Measurements from ENCODE around the gene KCNQ1OT1.

KCNQ1OT1 gene

GRCh38 chr11:2741006-2741376, 41.2 kb upstream of the KCNQ1OT1 start:
- H3K4me3 ChIP-seq (ENCODE audit: low read depth, low read length): no peak overlapping the region
- no peak for DNase-seq (ENCODE audit: low read depth)
- no peak for TF ChIP-seq CTCF (conservative IDR thresholded peaks at IDR 0.05; ENCODE audit: low read depth, low read length)

GRCh38 chr11:2740275-2740940, 40.6 kb upstream of the KCNQ1OT1 start:
- H3K4me3 ChIP-seq (ENCODE audit: low read depth, low read length): no peak overlapping the region
- no peak for DNase-seq (ENCODE audit: low read depth)
- no peak for TF ChIP-seq CTCF (conservative IDR thresholded peaks at IDR 0.05; ENCODE audit: low read depth, low read length)

- no peak overlapping the region for H3K4me3 ChIP-seq (ENCODE audit: low read depth, low read length)
- TF ChIP-seq CTCF (conservative IDR thresholded peaks at IDR 0.05; ENCODE audit: low read depth, low read length): no peak
- DNase-seq (ENCODE audit: low read depth): no peak
Observed at GRCh38 chr11:2739531-2740274, 39.9 kb upstream of the KCNQ1OT1 start.

GRCh38 chr11:2738551-2739431, 39.0 kb upstream of the KCNQ1OT1 start:
- TF ChIP-seq CTCF (conservative IDR thresholded peaks at IDR 0.05; ENCODE audit: low read depth, low read length): no peak
- DNase-seq (ENCODE audit: low read depth): no peak
- H3K4me3 ChIP-seq (ENCODE audit: low read depth, low read length): no peak overlapping the region

- TF ChIP-seq CTCF (conservative IDR thresholded peaks at IDR 0.05; ENCODE audit: low read depth, low read length): no peak
- H3K4me3 ChIP-seq (ENCODE audit: low read depth, low read length): no peak overlapping the region
- DNase-seq (ENCODE audit: low read depth): no peak
Observed at GRCh38 chr11:2737866-2738265, 38.1 kb upstream of the KCNQ1OT1 start.

GRCh38 chr11:2737226-2737590, 37.4 kb upstream of the KCNQ1OT1 start:
- no peak overlapping the region for H3K4me3 ChIP-seq (ENCODE audit: low read depth, low read length)
- no peak for TF ChIP-seq CTCF (conservative IDR thresholded peaks at IDR 0.05; ENCODE audit: low read depth, low read length)
- DNase-seq (ENCODE audit: low read depth): no peak
